DND-41 (cell line): ENCODE measurements around the gene SOD1.

Experiments used
- EZH2 ChIP-seq: IDR thresholded peaks from 3 replicates; pipeline ENCODE4 v1.6.1; 2012; ENCODE audit warnings: borderline replicate concordance, low read depth, mild to moderate bottlenecking, moderate library complexity, low read length, inconsistent platforms; ENCODE audit not compliant: severe bottlenecking
- TF ChIP-seq, protein P1 (sequence below): IDR thresholded peaks from 2 replicates; pipeline ENCODE4 v1.5.1; 2012; ENCODE audit warnings: borderline replicate concordance, low read length, moderate library complexity, mild to moderate bottlenecking; ENCODE audit not compliant: poor library complexity, severe bottlenecking; ENCODE audit errors: extremely low read depth

DNA sequence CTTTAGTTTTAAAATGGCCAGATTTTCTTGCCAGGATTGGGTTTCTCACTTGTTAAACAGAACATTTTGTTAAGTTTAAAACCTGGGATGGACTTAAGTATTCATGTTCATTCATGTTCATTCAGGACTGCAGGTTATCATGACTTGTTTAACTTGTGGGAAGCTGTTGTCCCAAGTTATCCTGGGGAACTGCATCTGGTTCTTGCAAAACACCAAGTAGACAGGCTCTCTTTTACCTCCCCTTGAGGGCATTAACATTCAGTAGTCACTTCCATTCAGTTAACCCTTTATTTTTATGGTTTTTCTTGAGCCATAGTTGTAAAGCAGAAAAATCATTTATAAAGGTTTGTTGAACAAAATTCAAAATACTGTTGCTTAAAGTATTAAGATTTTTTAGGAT lies 8.1 kb downstream of the SOD1 start:
- TF ChIP-seq, protein P1, sequence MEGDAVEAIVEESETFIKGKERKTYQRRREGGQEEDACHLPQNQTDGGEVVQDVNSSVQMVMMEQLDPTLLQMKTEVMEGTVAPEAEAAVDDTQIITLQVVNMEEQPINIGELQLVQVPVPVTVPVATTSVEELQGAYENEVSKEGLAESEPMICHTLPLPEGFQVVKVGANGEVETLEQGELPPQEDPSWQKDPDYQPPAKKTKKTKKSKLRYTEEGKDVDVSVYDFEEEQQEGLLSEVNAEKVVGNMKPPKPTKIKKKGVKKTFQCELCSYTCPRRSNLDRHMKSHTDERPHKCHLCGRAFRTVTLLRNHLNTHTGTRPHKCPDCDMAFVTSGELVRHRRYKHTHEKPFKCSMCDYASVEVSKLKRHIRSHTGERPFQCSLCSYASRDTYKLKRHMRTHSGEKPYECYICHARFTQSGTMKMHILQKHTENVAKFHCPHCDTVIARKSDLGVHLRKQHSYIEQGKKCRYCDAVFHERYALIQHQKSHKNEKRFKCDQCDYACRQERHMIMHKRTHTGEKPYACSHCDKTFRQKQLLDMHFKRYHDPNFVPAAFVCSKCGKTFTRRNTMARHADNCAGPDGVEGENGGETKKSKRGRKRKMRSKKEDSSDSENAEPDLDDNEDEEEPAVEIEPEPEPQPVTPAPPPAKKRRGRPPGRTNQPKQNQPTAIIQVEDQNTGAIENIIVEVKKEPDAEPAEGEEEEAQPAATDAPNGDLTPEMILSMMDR, result no peak
- no peak for TF ChIP-seq EZH2
